ENCODE measurements around the gene RB1.
A peak's percentile ranks its signal among the peaks of the same experiment; 100 is the strongest.

Gene RB1

DNA sequence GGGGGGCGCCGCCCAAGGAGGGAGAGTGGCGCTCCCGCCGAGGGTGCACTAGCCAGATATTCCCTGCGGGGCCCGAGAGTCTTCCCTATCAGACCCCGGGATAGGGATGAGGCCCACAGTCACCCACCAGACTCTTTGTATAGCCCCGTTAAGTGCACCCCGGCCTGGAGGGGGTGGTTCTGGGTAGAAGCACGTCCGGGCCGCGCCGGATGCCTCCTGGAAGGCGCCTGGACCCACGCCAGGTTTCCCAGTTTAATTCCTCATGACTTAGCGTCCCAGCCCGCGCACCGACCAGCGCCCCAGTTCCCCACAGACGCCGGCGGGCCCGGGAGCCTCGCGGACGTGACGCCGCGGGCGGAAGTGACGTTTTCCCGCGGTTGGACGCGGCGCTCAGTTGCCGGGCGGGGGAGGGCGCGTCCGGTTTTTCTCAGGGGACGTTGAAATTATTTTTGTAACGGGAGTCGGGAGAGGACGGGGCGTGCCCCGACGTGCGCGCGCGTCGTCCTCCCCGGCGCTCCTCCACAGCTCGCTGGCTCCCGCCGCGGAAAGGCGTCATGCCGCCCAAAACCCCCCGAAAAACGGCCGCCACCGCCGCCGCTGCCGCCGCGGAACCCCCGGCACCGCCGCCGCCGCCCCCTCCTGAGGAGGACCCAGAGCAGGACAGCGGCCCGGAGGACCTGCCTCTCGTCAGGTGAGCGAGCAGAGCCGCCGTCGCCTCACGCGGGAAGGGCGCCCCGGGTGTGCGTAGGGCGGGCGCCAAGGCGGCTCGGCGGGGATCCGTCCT lies at the start of gene RB1:
Gene RB1, plus strand, starts transcription at position 393 of the 784 bp plus-strand sequence. Its CDS starts 162 bp downstream, at position 555.
- peak; percentile 77 to 82 for DNase-seq (ENCODE audit: low read depth in 2 of 2)

DNA sequence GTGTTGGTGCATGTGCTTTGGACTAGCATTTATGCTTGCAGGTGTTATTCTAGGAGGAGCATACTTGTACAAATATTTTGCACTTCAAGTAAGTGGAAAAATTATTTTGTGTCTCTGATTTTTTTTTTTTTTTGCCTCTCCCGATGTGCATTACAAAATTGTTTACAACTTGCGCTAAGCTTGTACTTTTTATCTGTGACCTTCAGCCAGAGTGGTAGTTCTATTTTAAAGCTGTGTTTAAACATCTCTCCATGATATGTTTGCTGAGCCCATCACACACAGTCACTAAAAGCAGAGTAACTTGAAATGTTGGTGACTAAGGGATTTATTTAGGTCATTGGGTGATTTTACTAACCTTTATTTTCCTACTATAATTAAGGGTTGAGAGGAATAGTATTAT lies 49.7 kb upstream of the RB1 start:
- DNase-seq (ENCODE audit: low read depth in 2 of 2), result no peak

GRCh38 chr13:48255090-48255489 lies 48.5 kb upstream of the RB1 start:
- no peak for DNase-seq (ENCODE audit: low read depth in 2 of 2)

GRCh38 chr13:48255954-48256353 lies 47.6 kb upstream of the RB1 start:
- no peak for DNase-seq (ENCODE audit: low read depth in 2 of 2)

DNA sequence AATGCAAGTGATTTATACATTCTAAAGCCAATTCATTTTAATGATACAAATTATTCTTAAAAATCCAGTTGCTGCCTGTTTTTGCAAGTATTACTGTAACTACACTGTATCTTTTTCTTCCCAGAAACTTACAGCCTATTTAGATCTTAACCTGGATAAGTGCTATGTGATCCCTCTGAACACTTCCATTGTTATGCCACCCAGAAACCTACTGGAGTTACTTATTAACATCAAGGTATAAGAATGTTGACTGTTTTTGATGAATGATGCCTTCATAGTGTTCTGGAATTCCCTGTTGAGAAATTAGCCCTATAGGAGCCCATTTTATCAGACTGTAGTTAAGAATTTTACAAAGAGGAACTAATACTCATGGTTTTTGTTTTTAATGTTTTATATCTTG lies 45.5 kb upstream of the RB1 start:
- no peak for DNase-seq (ENCODE audit: low read depth in 2 of 2)

DNA sequence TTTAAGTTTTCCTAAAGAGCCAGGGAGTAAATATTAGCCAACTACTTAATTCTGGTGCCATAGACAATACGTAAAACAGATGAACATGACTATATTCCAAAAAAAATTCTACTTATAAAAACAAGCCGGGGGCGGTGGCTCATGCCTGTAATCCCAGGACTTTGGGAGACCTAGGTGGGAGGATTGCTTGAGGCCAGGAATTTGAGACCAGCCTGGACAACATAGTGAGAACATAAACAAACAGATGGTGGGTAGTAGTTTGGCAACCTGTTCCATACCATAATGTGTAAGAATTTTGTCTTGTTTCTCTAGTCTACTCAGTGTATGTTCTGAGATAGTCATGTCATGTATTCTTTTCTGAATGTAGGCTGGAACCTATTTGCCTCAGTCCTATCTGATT lies 45.1 kb upstream of the RB1 start:
- DNase-seq (ENCODE audit: low read depth in 2 of 2), result no peak

- DNase-seq (ENCODE audit: low read depth in 2 of 2), result no peak
Measured at GRCh38 chr13:48260970-48261369, 42.6 kb upstream of the RB1 start.

GRCh38 chr13:48263196-48263595 lies 40.4 kb upstream of the RB1 start:
- no peak for DNase-seq (ENCODE audit: low read depth in 2 of 2)

- no peak for DNase-seq (ENCODE audit: low read depth in 2 of 2)
Measured at GRCh38 chr13:48264058-48264457, 39.5 kb upstream of the RB1 start.

GRCh38 chr13:48265217-48265815 lies 38.2 kb upstream of the RB1 start:
- no peak for DNase-seq (ENCODE audit: low read depth in 2 of 2)

DNA sequence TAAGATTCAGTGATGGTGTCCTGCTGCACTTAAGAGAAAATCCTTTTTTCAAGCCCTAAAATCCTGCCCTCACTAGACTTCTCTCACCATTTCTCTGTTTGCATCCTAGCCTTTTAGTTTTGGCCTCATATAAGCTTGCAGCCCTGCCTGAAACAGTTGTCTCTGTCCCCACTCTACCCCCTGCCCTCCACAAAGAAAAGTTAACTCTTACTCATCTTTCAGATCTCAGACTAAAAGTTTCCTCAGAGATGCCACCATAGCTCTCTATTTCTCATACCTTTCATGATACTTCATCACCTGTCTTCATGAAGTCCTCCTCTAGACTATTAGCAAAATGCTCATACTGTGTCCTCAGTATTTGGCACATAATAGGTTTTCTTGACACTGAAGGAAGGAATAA lies 37.4 kb upstream of the RB1 start:
- no peak for DNase-seq (ENCODE audit: low read depth in 2 of 2)

GRCh38 chr13:48266701-48267639 lies 36.6 kb upstream of the RB1 start:
- DNase-seq (ENCODE audit: low read depth in 2 of 2), result no peak

DNA sequence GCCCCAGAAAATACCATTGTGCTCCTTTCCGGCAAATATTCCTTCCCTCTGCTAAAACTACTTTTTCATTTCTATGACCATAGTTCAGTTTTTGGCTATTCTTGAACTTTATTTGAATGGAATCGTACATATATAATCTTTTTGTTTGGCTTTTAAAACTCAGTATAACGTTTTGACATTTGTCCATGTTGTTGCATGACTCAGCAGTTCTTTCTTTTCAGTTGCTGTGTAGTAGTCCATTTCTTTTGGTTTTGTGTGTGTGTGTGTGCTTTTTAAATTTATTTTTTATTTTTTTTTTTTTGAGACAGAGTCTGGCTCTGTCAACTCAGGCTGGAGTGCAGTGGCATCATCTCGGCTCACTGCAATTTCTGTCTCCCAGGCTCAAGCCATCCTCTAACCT lies 35.5 kb upstream of the RB1 start:
- DNase-seq (ENCODE audit: low read depth in 2 of 2), result no peak

GRCh38 chr13:48273346-48273745 lies 30.2 kb upstream of the RB1 start:
- no peak for DNase-seq (ENCODE audit: low read depth in 2 of 2)

GRCh38 chr13:48275507-48275906 lies 28.0 kb upstream of the RB1 start:
- DNase-seq (ENCODE audit: low read depth in 2 of 2), result no peak

DNA sequence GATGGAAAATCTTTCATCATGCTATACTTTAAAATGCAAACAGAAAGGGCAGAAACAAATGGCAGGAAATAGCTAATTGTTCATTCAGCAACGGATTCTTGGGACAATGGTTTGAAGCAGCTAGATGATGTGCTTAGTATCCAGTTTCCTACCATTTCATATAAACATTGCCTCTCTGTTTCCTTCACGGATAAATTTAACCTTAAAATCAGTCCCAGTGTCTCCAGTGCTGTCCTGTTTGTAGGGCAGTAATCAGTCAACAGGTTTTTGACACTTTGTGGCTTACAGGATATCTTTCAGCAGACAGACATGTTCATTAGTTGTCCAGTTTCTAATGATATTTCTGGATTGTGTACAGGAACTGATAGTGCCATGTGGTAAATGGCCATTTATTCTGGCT lies 24.7 kb upstream of the RB1 start:
- DNase-seq (ENCODE audit: low read depth in 2 of 2), result no peak

- DNase-seq (ENCODE audit: low read depth in 2 of 2), result no peak
Measured at GRCh38 chr13:48281556-48281955, 22.0 kb upstream of the RB1 start.

DNA sequence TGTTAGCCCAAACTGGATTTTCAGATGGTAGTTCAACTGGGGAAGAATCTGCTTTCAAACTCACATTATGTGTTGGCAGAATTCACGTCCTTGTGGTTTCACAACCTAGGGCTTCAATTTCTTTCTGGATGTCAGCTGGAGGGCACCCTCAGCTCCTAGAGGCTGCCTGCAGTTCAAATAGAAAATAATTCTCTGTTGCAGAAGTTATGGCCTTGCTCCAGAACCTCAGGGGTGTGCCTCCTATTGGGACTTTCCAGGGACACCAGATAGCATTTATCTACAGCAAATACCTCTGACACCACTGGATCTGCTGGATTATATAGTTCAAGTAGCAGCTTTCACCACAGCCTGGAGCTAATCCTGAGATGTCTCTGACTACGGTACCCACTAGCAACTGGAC lies 11.8 kb upstream of the RB1 start:
- no peak for DNase-seq (ENCODE audit: low read depth in 2 of 2)

DNA sequence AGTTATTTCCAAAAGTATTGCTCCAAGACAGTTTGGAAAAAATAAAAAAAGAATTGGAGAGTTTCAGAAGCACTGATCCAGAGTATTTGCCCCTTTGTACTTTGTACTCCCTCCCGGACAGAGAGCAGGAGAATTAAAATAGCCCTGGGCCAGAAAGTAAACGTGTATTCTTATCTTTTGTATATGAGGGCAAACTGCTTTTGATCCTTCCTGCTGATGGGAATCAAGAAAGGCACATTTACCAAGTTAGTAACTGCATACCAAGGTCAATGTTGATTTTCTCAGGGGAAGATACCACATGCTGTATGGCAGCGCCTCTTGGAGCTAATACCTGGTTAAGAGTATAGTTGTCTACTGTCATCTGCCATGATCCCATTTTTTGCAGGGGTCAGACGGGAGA lies 10.9 kb upstream of the RB1 start:
- DNase-seq (ENCODE audit: low read depth in 2 of 2), result no peak

- no peak for DNase-seq (ENCODE audit: low read depth in 2 of 2)
Measured at GRCh38 chr13:48294653-48295052, 8.9 kb upstream of the RB1 start.

DNA sequence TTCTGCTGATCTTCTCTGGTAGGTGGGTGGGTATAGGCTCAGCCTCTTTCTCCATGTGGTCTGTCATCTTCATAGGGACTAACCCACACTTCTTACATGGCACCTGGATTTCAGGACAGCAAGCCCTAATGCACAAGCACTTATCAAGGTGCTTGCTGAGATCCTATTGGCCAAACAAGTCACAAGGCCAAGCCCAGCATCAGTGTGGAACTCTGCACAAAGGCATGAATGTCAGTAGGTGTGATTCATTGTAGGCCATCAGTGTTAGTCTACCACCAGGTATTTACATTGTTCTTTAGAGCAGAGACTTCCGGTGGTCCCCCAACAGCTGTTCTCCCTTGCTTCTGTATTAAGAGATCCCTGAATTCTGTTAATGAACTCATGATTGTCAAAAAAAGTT lies 8.3 kb upstream of the RB1 start:
- DNase-seq (ENCODE audit: low read depth in 2 of 2), result no peak

GRCh38 chr13:48296528-48296927 lies 7.0 kb upstream of the RB1 start:
- DNase-seq (ENCODE audit: low read depth in 2 of 2), result no peak

Measured in fibroblast of skin of left quadriceps (primary cell).